NB4 (cell line): Measurements from ENCODE around the gene MXRA7.
"Not testable (repeated sequence)": the region's sequence is repeated elsewhere in the genome, so short reads cannot be mapped to it uniquely, and the experiment has no call there.

ENCODE experiments used
- DNase-seq: peaks from one replicate; pipeline ENCODE4 v3.0.0; 2010; ENCODE audit warnings: low read depth
- H3K4me3 ChIP-seq: one replicate; pipeline ENCODE4 v1.5.1; 2011; ENCODE audit warnings: mild to moderate bottlenecking, low read depth, low read length, moderate library complexity
- MYC ChIP-seq: IDR thresholded peaks from 2 replicates; pipeline ENCODE4 v1.6.1; 2011; ENCODE audit warnings: low read depth, low read length
- POLR2A ChIP-seq: IDR thresholded peaks from 2 replicates; pipeline ENCODE4 v1.6.1; 2011; ENCODE audit warnings: mild to moderate bottlenecking; ENCODE audit not compliant: insufficient read length; ENCODE audit errors: extremely low read depth
- TF ChIP-seq, protein P1 (sequence below): IDR thresholded peaks from one replicate; pipeline ENCODE4 v1.5.1; 2012; ENCODE audit warnings: low read depth, low read length
- TF ChIP-seq, protein P2 (sequence below): IDR thresholded peaks from 2 replicates; pipeline ENCODE4 v1.6.1; 2011; ENCODE audit warnings: low read depth, low read length

Gene MXRA7

GRCh38 chr17:76752006-76752405 lies 41.2 kb upstream of the MXRA7 start:
- no peak for DNase-seq
- TF ChIP-seq MYC (no peak), POLR2A (no peak)
- TF ChIP-seq, protein P1, sequence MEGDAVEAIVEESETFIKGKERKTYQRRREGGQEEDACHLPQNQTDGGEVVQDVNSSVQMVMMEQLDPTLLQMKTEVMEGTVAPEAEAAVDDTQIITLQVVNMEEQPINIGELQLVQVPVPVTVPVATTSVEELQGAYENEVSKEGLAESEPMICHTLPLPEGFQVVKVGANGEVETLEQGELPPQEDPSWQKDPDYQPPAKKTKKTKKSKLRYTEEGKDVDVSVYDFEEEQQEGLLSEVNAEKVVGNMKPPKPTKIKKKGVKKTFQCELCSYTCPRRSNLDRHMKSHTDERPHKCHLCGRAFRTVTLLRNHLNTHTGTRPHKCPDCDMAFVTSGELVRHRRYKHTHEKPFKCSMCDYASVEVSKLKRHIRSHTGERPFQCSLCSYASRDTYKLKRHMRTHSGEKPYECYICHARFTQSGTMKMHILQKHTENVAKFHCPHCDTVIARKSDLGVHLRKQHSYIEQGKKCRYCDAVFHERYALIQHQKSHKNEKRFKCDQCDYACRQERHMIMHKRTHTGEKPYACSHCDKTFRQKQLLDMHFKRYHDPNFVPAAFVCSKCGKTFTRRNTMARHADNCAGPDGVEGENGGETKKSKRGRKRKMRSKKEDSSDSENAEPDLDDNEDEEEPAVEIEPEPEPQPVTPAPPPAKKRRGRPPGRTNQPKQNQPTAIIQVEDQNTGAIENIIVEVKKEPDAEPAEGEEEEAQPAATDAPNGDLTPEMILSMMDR: no peak
- TF ChIP-seq, protein P2, sequence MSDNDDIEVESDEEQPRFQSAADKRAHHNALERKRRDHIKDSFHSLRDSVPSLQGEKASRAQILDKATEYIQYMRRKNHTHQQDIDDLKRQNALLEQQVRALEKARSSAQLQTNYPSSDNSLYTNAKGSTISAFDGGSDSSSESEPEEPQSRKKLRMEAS: no peak
- H3K4me3 ChIP-seq: no peak overlapping the region

- no peak overlapping the region for H3K4me3 ChIP-seq
- DNase-seq: no peak
- TF ChIP-seq, protein P1: no peak
- TF ChIP-seq POLR2A (no peak), MYC (no peak)
- TF ChIP-seq, protein P2: no peak
Measured at GRCh38 chr17:76751416-76751993, 40.7 kb upstream of the MXRA7 start.

GRCh38 chr17:76748657-76749056 lies 37.9 kb upstream of the MXRA7 start:
- H3K4me3 ChIP-seq: no peak overlapping the region
- no peak for DNase-seq
- TF ChIP-seq, protein P2: no peak
- TF ChIP-seq POLR2A: no peak
- no peak for TF ChIP-seq MYC

GRCh38 chr17:76747716-76748363 lies 37.1 kb upstream of the MXRA7 start:
- no peak for TF ChIP-seq POLR2A
- TF ChIP-seq, protein P1: no peak
- TF ChIP-seq, protein P2: no peak
- no peak for TF ChIP-seq MYC
- no peak for DNase-seq

GRCh38 chr17:76745785-76746184 lies 35.0 kb upstream of the MXRA7 start:
- DNase-seq, H3K4me3 ChIP-seq: not testable (repeated sequence)

More at GRCh38 chr17:76747716-76748363, 37.1 kb upstream of the MXRA7 start:
- H3K4me3 ChIP-seq: no peak overlapping the region

DNA sequence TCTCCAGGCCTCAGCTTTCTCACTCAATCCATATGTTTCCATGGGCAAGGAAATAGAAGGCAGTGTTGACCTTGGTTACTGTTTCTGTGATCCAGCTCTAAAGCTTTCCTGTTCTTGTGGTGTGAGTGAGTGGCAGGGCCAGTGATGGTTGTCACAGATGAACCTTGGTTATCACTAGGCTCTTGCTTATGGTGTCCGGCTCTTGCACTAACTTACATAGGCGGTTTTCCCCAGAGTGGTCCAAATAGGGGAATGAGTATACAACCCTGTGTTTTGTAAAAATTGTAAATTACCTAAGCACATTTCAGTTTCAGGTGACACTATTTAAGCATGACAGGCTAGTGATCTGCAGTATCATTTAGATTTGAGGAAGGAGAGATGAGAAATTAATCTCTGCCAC lies 34.0 kb upstream of the MXRA7 start:
- H3K4me3 ChIP-seq: no peak overlapping the region
- TF ChIP-seq MYC (no peak), POLR2A (no peak)
- TF ChIP-seq, protein P1: no peak
- TF ChIP-seq, protein P2: no peak
- DNase-seq: no peak
